Measurements from ENCODE around the gene MARCKS.

GRCh38 chr6:113857556-113858479, 673 bp downstream of the MARCKS start:
- TF ChIP-seq CTCF (IDR thresholded peaks at IDR 0.05) (no peak), POLR2A (IDR thresholded peaks at IDR 0.05) (no peak)
